SK-N-SH (cell line): ENCODE measurements around the gene PSMB8. TPM values are rescaled to one million over a fixed set of nuclear protein-coding genes. Genes with fewer than 3 reads are reported as not detected.

Source experiments
- CTCF ChIA-PET: fragments of 300-600, 350-600 bp; formaldehyde crosslinking; extraction: SDS; loops from one replicate; lab custom pipeline; 2021; lab: Yijun Ruan, JAX
- POLR2A ChIA-PET: fragments of 350-600 bp; sonication (Branson Sonifier 250); formaldehyde crosslinking; extraction: SDS; loops from one replicate; lab custom pipeline; 2020; ENCODE audit warnings: antibody characterized with exemption, inconsistent platforms; lab: Yijun Ruan, JAX
- DNase-seq: peaks from one replicate; pipeline ENCODE4 v3.0.0; 2012
- H2AFZ ChIP-seq: fragments of 200-600 bp; sonication (generic); 2 replicates; pipeline ENCODE4 v1.8.1; 2016; ENCODE audit warnings: antibody characterized with exemption, mild to moderate bottlenecking, low read depth
- H3F3A ChIP-seq: fragments of 200-600 bp; sonication (generic); replicated peaks from 2 replicates; pipeline ENCODE3; 2016; ENCODE audit warnings: antibody characterized with exemption, mild to moderate bottlenecking; ENCODE audit not compliant: insufficient read depth
- H3K27ac ChIP-seq, 2 experiments: fragments of 200-500 bp in 1 of 2; fragments of 200-600 bp in 1 of 2; sonication (Bioruptor generic) in 1 of 2; sonication (generic), shearing (Covaris generic) in 1 of 2; 2 replicates each; pipeline versions ENCODE4 v1.5.1 to v1.6.1; 2014 to 2016; ENCODE audit warnings: low read depth in 2 of 2, inconsistent platforms in 1 of 2, low read length in 1 of 2, mild to moderate bottlenecking in 1 of 2, mixed read lengths in 1 of 2
- H3K27me3 ChIP-seq: fragments of 200-600 bp; sonication (generic), shearing (Covaris generic); 2 replicates; pipeline ENCODE4 v1.6.1; 2016; ENCODE audit warnings: mixed run types; ENCODE audit not compliant: insufficient read depth
- H3K36me3 ChIP-seq, 2 experiments: fragments of 200-500 bp in 1 of 2; fragments of 200-600 bp in 1 of 2; sonication (Bioruptor generic) in 1 of 2; sonication (generic) in 1 of 2; replicated peaks in 1 of 2; 2 replicates each; pipeline versions ENCODE3 to v1.5.1; 2014 to 2016; ENCODE audit warnings: low read length in 1 of 2, mild to moderate bottlenecking in 1 of 2; ENCODE audit not compliant: insufficient read depth in 2 of 2, control insufficient read depth in 1 of 2
- H3K4me1 ChIP-seq, 2 experiments: fragments of 200-500 bp in 1 of 2; fragments of 200-600 bp in 1 of 2; sonication (Bioruptor generic) in 1 of 2; sonication (generic), shearing (Covaris generic) in 1 of 2; 2 replicates each; pipeline versions ENCODE4 v1.5.1 to v1.6.1; 2014 to 2016; ENCODE audit warnings: low read depth in 1 of 2, low read length in 1 of 2, mixed run types in 1 of 2; ENCODE audit not compliant: insufficient read depth in 2 of 2, control insufficient read depth in 1 of 2
- H3K4me2 ChIP-seq: fragments of 200-600 bp; sonication (generic), shearing (Covaris generic); 2 replicates; pipeline ENCODE4 v1.6.1; 2017; ENCODE audit warnings: mixed run types
- H3K4me3 ChIP-seq, 2 experiments: fragments of 200-500 bp in 1 of 2; fragments of 200-600 bp in 1 of 2; sonication (Bioruptor generic) in 1 of 2; sonication (generic), shearing (Covaris generic) in 1 of 2; 2 replicates each; pipeline versions ENCODE4 v1.5.1 to v1.8.1; 2014 to 2016; ENCODE audit warnings: low read depth in 2 of 2, inconsistent platforms in 1 of 2, low read length in 1 of 2, mild to moderate bottlenecking in 1 of 2, mixed read lengths in 1 of 2, moderate library complexity in 1 of 2
- H3K79me2 ChIP-seq: fragments of 200-600 bp; sonication (generic); 2 replicates; pipeline ENCODE4 v1.8.1; 2017; ENCODE audit warnings: mild to moderate bottlenecking; ENCODE audit not compliant: insufficient read depth
- H3K9ac ChIP-seq: fragments of 200-600 bp; sonication (generic); 2 replicates; pipeline ENCODE4 v1.6.1; 2017; ENCODE audit warnings: mixed run types
- H3K9me2 ChIP-seq: fragments of 200-600 bp; sonication (generic); 2 replicates; pipeline ENCODE4 v1.6.1; 2017; ENCODE audit warnings: mixed run types
- H3K9me3 ChIP-seq: fragments of 200-600 bp; sonication (generic); 2 replicates; pipeline ENCODE4 v1.6.1; 2017; ENCODE audit warnings: mixed run types, mild to moderate bottlenecking, moderate library complexity
- H4K20me1 ChIP-seq: fragments of 200-600 bp; sonication (generic); 2 replicates; pipeline ENCODE4 v1.6.1; 2017; ENCODE audit warnings: mild to moderate bottlenecking, mixed run types; ENCODE audit not compliant: insufficient read depth
- CHD2 ChIP-seq: fragments of 150-350 bp; IDR thresholded peaks from 2 replicates; pipeline ENCODE4 v1.6.1; 2018; ENCODE audit warnings: low read length; ENCODE audit not compliant: partially characterized antibody
- EP300 ChIP-seq, 2 experiments: IDR thresholded peaks; 2 replicates each; pipeline versions ENCODE4 v1.4.0 to v1.6.1; 2012; ENCODE audit warnings: borderline replicate concordance in 1 of 2, low read depth in 1 of 2, low read length in 1 of 2
- EZH2phosphoT487 ChIP-seq: fragments of 200-600 bp; sonication (generic); IDR thresholded peaks from 2 replicates; pipeline ENCODE4 v1.6.1; 2017; ENCODE audit warnings: low read depth, mixed run types, mild to moderate bottlenecking, antibody characterized with exemption, moderate library complexity, borderline replicate concordance
- IRF3 ChIP-seq: fragments of 150-350 bp; IDR thresholded peaks from 2 replicates; pipeline ENCODE4 v1.6.1; 2016; ENCODE audit warnings: mild to moderate bottlenecking, low read depth, low read length
- NRF1 ChIP-seq: IDR thresholded peaks from 2 replicates; pipeline ENCODE4 v1.6.1; 2012; ENCODE audit warnings: low read depth, mild to moderate bottlenecking, low read length
- RAD21 ChIP-seq: IDR thresholded peaks from 2 replicates; pipeline ENCODE4 v1.6.1; 2012; ENCODE audit warnings: mild to moderate bottlenecking, low read length
- RFX5 ChIP-seq: IDR thresholded peaks from 2 replicates; pipeline ENCODE4 v1.6.1; 2012; ENCODE audit warnings: mild to moderate bottlenecking, improper control_type of control experiment, low read length
- SMC3 ChIP-seq: IDR thresholded peaks from 2 replicates; pipeline ENCODE4 v1.6.1; 2012; ENCODE audit warnings: low read depth, low read length, improper control_type of control experiment
- WGBS: methylation state at CpG from one replicate; pipeline ENCODE4 v1.1.6; 2017; ENCODE audit warnings: low lambda C conversion rate; 5-methylcytosine and 5-hydroxymethylcytosine counted together
- polyA plus RNA-seq, 3 experiments: library from polyadenylated mRNA; depleted of rRNA; stranded (reverse); fragments of >200 nt; gene quantifications; 2 replicates each; pipeline ENCODE4 v1.2.3, GENCODE V29; 2012
- TF ChIP-seq, protein P1 (sequence below): fragments of 200-600 bp; sonication (generic); IDR thresholded peaks from 2 replicates; pipeline ENCODE4 v1.6.1; 2017; ENCODE audit warnings: antibody characterized with exemption, mild to moderate bottlenecking, moderate library complexity
- TF ChIP-seq, protein P2 (sequence below): IDR thresholded peaks from 2 replicates; pipeline ENCODE4 v1.4.0; 2012; ENCODE audit warnings: low read depth, borderline replicate concordance

The PSMB8 gene
- polyA plus RNA-seq, 1 of the 3 experiments (the other 2 are of a cell fraction) = 52.8 TPM

DNA sequence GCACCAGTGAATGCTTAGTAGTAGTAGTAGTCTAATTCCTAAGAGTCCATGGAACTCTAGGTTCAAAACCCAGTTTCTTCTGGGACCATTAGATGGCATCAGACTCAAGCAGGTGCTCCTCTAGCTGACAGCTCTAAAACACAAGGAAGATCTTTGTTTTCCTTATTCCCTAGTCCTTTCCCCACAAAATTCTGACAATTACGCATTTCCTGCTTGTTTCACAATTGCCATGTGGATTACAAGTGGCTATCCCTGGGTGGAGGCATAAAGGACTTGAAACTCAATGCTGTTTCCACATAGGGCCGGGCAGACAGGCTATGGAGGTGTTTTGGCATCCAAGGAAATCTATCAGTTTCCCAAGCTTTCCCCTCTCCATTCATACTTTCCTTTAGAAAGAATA lies 17.9 kb downstream of the PSMB8 start (continued):
- TF ChIP-seq, protein P1, sequence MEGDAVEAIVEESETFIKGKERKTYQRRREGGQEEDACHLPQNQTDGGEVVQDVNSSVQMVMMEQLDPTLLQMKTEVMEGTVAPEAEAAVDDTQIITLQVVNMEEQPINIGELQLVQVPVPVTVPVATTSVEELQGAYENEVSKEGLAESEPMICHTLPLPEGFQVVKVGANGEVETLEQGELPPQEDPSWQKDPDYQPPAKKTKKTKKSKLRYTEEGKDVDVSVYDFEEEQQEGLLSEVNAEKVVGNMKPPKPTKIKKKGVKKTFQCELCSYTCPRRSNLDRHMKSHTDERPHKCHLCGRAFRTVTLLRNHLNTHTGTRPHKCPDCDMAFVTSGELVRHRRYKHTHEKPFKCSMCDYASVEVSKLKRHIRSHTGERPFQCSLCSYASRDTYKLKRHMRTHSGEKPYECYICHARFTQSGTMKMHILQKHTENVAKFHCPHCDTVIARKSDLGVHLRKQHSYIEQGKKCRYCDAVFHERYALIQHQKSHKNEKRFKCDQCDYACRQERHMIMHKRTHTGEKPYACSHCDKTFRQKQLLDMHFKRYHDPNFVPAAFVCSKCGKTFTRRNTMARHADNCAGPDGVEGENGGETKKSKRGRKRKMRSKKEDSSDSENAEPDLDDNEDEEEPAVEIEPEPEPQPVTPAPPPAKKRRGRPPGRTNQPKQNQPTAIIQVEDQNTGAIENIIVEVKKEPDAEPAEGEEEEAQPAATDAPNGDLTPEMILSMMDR = peak; percentile 46
- TF ChIP-seq RAD21 = peak; percentile 61
- peak; percentile 35 for TF ChIP-seq SMC3
- TF ChIP-seq, all 33 proteins: peak for 3

GRCh38 chr6:32819729-32820128 lies 24.1 kb downstream of the PSMB8 start:
- Histone ChIP-seq H3K4me2 (no peak overlapping the region), H3K9ac (no peak overlapping the region), H3K79me2 (no peaks in the 10 kb centered on the region), H3K4me3 (no peak overlapping the region), H2AFZ (no peak overlapping the region), H3K9me3 (no peaks in the 10 kb centered on the region), H3K36me3 (no peaks in the 10 kb centered on the region), H3K27me3 (peaks cover 13% of the 10 kb centered on the region; the same call in 1 of the 2 replicates), H3K27ac (no peak overlapping the region), H3K4me1 (no peaks in the 10 kb centered on the region), H4K20me1 (no peaks in the 10 kb centered on the region), H3F3A (no peaks in the 10 kb centered on the region), H3K9me2 (no peaks in the 10 kb centered on the region)
- 7% methylated on average over 3 of the region's 3 CpGs for WGBS
- TF ChIP-seq NRF1 = no peak
- TF ChIP-seq EP300 (IDR thresholded peaks at IDR 0.05; ENCODE audit: borderline replicate concordance in 1 of 2, low read depth in 1 of 2, low read length in 1 of 2) = no peak
- no peak for TF ChIP-seq RFX5
- ChIA-PET CTCF (interaction anchor here (1.5 to 2.9 kb wide), 3 partner anchors 19 to 328 kb away, joined by 4 to 15 read pairs (median 8); partner anchors contain the start of gene TAP2), POLR2A (no interaction called here)
- DNase-seq = no peak

GRCh38 chr6:32818867-32819266 lies 25.0 kb downstream of the PSMB8 start:
- Histone ChIP-seq H3K27ac (no peak overlapping the region), H3K79me2 (no peaks in the 10 kb centered on the region), H3K9me2 (no peaks in the 10 kb centered on the region), H3F3A (no peaks in the 10 kb centered on the region), H3K27me3 (peaks cover 21% of the 10 kb centered on the region; the same call in 1 of the 2 replicates), H4K20me1 (no peaks in the 10 kb centered on the region), H3K9ac (no peak overlapping the region), H2AFZ (no peak overlapping the region), H3K36me3 (no peaks in the 10 kb centered on the region), H3K4me1 (no peaks in the 10 kb centered on the region), H3K4me3 (no peak overlapping the region), H3K4me2 (no peak overlapping the region), H3K9me3 (no peaks in the 10 kb centered on the region)
- TF ChIP-seq CHD2 (no peak), IRF3 (no peak), EZH2phosphoT487 (no peak), SMC3 (no peak)
- TF ChIP-seq, protein P2, sequence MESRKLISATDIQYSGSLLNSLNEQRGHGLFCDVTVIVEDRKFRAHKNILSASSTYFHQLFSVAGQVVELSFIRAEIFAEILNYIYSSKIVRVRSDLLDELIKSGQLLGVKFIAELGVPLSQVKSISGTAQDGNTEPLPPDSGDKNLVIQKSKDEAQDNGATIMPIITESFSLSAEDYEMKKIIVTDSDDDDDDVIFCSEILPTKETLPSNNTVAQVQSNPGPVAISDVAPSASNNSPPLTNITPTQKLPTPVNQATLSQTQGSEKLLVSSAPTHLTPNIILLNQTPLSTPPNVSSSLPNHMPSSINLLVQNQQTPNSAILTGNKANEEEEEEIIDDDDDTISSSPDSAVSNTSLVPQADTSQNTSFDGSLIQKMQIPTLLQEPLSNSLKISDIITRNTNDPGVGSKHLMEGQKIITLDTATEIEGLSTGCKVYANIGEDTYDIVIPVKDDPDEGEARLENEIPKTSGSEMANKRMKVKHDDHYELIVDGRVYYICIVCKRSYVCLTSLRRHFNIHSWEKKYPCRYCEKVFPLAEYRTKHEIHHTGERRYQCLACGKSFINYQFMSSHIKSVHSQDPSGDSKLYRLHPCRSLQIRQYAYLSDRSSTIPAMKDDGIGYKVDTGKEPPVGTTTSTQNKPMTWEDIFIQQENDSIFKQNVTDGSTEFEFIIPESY = no peak
- ChIA-PET POLR2A (no interaction called here), CTCF (interaction anchor here (0.6 kb wide), 1 partner anchor 49 kb away, joined by 3 read pairs; no protein-coding TSS in a partner anchor)
- no peak for DNase-seq
- WGBS = 15% methylated on average over 2 of the region's 2 CpGs
